ENCODE results near the gene MCCC1.

DNA sequence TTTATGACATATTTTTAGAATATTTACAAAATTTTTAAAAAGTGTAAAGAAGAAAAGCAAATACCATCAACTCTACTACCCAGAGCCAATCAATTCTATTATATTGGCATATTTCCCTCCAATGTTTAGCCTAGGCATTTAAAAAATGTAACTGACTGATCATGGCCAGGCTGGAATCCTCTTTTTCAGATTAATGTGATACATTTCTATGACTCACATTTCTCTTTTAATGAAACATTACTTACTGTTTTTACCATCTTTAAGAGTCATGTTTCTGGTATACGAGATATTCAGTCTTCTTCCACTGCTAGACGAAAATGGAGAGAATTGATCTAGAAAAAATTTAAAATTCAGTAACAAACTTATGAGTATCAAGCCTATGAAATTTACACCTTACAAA lies 65.5 kb downstream of the MCCC1 start:
- TF ChIP-seq, protein P1, sequence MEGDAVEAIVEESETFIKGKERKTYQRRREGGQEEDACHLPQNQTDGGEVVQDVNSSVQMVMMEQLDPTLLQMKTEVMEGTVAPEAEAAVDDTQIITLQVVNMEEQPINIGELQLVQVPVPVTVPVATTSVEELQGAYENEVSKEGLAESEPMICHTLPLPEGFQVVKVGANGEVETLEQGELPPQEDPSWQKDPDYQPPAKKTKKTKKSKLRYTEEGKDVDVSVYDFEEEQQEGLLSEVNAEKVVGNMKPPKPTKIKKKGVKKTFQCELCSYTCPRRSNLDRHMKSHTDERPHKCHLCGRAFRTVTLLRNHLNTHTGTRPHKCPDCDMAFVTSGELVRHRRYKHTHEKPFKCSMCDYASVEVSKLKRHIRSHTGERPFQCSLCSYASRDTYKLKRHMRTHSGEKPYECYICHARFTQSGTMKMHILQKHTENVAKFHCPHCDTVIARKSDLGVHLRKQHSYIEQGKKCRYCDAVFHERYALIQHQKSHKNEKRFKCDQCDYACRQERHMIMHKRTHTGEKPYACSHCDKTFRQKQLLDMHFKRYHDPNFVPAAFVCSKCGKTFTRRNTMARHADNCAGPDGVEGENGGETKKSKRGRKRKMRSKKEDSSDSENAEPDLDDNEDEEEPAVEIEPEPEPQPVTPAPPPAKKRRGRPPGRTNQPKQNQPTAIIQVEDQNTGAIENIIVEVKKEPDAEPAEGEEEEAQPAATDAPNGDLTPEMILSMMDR (conservative IDR thresholded peaks at IDR 0.05), result no peak
- TF ChIP-seq EZH2 (IDR thresholded peaks at IDR 0.05; ENCODE audit: low read depth), result no peak

Measured in PC-9 (cell line).